Liver (tissue), 3 donors: Measurements from ENCODE around the gene ANKRD33B.

Source experiments
- GABPA ChIP-seq, 2 donors: IDR thresholded peaks in 1 of 2; conservative IDR thresholded peaks in 1 of 2; 2 replicates each; pipeline ENCODE4 v1.6.1; 2016; ENCODE audit warnings: antibody characterized with exemption in 2 of 2, mild to moderate bottlenecking in 1 of 2, moderate library complexity in 1 of 2
- JUND ChIP-seq, 2 donors: IDR thresholded peaks; 2 replicates each; pipeline ENCODE4 v1.6.1; 2016; ENCODE audit warnings: antibody characterized with exemption in 2 of 2
- RAD21 ChIP-seq, 2 donors: IDR thresholded peaks; 2 replicates each; pipeline ENCODE4 v1.6.1; 2016; ENCODE audit warnings: antibody characterized with exemption in 2 of 2, mild to moderate bottlenecking in 2 of 2
- RXRA ChIP-seq, 2 donors: IDR thresholded peaks; 2 replicates each; pipeline ENCODE4 v1.6.1; 2017 to 2018; ENCODE audit warnings: antibody characterized with exemption in 2 of 2, mild to moderate bottlenecking in 1 of 2
- TAF1 ChIP-seq: conservative IDR thresholded peaks from 2 replicates; pipeline ENCODE4 v1.6.1; 2016; ENCODE audit warnings: antibody characterized with exemption, mild to moderate bottlenecking
- YY1 ChIP-seq: IDR thresholded peaks from 2 replicates; pipeline ENCODE4 v1.6.1; 2016; ENCODE audit warnings: antibody characterized with exemption, mild to moderate bottlenecking
- TF ChIP-seq, protein P1 (sequence below): fragments of 150-350 bp; IDR thresholded peaks from 2 replicates; pipeline ENCODE4 v1.5.1; 2017; ENCODE audit warnings: improper control_type of control experiment, low read depth, low read length; ENCODE audit not compliant: missing input control
- TF ChIP-seq, protein P2 (sequence below): IDR thresholded peaks from 2 replicates; pipeline ENCODE4 v1.6.1; 2016; ENCODE audit warnings: antibody characterized with exemption
- TF ChIP-seq, protein P3 (sequence below): IDR thresholded peaks from 2 replicates; pipeline ENCODE4 v1.6.1; 2016; ENCODE audit warnings: antibody characterized with exemption
- TF ChIP-seq, protein P4 (sequence below): IDR thresholded peaks from 2 replicates; pipeline ENCODE4 v1.6.1; 2016; ENCODE audit warnings: antibody characterized with exemption
- TF ChIP-seq, protein P5 (sequence below): IDR thresholded peaks from 2 replicates; pipeline ENCODE4 v1.6.1; 2016; ENCODE audit warnings: antibody characterized with exemption, mild to moderate bottlenecking
- donor health status: healthy.
- donor health status: healthy.

DNA sequence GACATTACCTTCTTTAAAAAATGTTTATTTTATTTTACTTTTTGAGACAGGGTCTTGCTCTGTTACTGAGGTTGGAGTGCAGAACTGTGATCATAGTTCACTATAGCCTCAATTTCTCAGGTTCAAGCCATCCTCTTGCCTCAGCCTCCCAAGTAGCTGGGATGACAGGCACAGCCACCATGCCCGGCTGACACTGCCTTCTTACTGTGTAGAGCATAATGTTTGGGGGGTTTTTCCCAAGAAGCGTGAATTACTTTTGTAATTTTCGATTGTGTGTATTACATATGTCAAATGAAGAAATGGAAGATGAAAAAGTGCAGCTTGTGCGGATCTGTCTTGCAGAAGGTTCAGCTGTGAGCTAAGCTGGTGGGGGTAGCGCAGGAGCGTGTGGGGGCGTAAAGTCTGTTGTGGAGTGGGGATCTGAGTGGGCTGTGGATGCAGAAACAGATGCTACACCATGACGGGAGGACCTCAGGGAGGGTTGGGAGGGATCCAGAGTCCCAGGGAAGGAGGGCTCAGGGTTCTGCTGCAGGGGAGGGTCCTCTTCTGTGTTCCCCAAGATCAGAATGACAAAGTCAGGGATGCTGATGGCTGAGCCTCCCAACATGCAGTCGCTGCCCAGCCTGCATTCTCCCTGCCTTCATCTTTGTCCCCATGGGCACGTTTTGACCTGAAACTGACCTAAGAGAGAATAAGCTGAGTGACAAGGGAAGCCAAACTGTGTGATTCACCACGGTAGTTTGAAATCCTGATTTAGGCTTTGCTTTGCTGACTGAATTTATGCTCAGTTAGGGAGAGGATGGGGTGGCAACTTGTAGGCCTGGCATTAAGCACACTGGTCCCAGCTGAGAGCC is 6.8 kb upstream of the ANKRD33B start:
- TF ChIP-seq YY1 (no peak), TAF1 (no peak), RAD21 (IDR thresholded peaks at IDR 0.05) (no peak), GABPA (IDR thresholded peaks at IDR 0.05 in 1 of 2, conservative IDR thresholded peaks at IDR 0.05 in 1 of 2) (no peak), RXRA (IDR thresholded peaks at IDR 0.05) (no peak), JUND (IDR thresholded peaks at IDR 0.05) (no peak)
- TF ChIP-seq, protein P1, sequence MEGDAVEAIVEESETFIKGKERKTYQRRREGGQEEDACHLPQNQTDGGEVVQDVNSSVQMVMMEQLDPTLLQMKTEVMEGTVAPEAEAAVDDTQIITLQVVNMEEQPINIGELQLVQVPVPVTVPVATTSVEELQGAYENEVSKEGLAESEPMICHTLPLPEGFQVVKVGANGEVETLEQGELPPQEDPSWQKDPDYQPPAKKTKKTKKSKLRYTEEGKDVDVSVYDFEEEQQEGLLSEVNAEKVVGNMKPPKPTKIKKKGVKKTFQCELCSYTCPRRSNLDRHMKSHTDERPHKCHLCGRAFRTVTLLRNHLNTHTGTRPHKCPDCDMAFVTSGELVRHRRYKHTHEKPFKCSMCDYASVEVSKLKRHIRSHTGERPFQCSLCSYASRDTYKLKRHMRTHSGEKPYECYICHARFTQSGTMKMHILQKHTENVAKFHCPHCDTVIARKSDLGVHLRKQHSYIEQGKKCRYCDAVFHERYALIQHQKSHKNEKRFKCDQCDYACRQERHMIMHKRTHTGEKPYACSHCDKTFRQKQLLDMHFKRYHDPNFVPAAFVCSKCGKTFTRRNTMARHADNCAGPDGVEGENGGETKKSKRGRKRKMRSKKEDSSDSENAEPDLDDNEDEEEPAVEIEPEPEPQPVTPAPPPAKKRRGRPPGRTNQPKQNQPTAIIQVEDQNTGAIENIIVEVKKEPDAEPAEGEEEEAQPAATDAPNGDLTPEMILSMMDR: no peak
- TF ChIP-seq, protein P2, sequence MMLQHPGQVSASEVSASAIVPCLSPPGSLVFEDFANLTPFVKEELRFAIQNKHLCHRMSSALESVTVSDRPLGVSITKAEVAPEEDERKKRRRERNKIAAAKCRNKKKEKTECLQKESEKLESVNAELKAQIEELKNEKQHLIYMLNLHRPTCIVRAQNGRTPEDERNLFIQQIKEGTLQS: no peak
- TF ChIP-seq, protein P3, sequence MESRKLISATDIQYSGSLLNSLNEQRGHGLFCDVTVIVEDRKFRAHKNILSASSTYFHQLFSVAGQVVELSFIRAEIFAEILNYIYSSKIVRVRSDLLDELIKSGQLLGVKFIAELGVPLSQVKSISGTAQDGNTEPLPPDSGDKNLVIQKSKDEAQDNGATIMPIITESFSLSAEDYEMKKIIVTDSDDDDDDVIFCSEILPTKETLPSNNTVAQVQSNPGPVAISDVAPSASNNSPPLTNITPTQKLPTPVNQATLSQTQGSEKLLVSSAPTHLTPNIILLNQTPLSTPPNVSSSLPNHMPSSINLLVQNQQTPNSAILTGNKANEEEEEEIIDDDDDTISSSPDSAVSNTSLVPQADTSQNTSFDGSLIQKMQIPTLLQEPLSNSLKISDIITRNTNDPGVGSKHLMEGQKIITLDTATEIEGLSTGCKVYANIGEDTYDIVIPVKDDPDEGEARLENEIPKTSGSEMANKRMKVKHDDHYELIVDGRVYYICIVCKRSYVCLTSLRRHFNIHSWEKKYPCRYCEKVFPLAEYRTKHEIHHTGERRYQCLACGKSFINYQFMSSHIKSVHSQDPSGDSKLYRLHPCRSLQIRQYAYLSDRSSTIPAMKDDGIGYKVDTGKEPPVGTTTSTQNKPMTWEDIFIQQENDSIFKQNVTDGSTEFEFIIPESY: no peak
- TF ChIP-seq, protein P4, sequence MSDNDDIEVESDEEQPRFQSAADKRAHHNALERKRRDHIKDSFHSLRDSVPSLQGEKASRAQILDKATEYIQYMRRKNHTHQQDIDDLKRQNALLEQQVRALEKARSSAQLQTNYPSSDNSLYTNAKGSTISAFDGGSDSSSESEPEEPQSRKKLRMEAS: no peak
- TF ChIP-seq, protein P5, sequence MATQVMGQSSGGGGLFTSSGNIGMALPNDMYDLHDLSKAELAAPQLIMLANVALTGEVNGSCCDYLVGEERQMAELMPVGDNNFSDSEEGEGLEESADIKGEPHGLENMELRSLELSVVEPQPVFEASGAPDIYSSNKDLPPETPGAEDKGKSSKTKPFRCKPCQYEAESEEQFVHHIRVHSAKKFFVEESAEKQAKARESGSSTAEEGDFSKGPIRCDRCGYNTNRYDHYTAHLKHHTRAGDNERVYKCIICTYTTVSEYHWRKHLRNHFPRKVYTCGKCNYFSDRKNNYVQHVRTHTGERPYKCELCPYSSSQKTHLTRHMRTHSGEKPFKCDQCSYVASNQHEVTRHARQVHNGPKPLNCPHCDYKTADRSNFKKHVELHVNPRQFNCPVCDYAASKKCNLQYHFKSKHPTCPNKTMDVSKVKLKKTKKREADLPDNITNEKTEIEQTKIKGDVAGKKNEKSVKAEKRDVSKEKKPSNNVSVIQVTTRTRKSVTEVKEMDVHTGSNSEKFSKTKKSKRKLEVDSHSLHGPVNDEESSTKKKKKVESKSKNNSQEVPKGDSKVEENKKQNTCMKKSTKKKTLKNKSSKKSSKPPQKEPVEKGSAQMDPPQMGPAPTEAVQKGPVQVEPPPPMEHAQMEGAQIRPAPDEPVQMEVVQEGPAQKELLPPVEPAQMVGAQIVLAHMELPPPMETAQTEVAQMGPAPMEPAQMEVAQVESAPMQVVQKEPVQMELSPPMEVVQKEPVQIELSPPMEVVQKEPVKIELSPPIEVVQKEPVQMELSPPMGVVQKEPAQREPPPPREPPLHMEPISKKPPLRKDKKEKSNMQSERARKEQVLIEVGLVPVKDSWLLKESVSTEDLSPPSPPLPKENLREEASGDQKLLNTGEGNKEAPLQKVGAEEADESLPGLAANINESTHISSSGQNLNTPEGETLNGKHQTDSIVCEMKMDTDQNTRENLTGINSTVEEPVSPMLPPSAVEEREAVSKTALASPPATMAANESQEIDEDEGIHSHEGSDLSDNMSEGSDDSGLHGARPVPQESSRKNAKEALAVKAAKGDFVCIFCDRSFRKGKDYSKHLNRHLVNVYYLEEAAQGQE: no peak
